ENCODE measurements around the gene ZBTB7C.

The ZBTB7C gene

GRCh38 chr18:48053881-48054816, 355.0 kb downstream of the ZBTB7C start:
- DNase-seq (ENCODE audit: low spot score) = no peak
- no peak for TF ChIP-seq CTCF (IDR thresholded peaks at IDR 0.05; ENCODE audit: extremely low read depth, missing control alignments)

- no peak for TF ChIP-seq CTCF (IDR thresholded peaks at IDR 0.05; ENCODE audit: extremely low read depth, missing control alignments)
- DNase-seq (ENCODE audit: low spot score) = no peak
Measured at GRCh38 chr18:48052842-48053241, 356.3 kb downstream of the ZBTB7C start.

- no peak for DNase-seq (ENCODE audit: low spot score)
- TF ChIP-seq CTCF (IDR thresholded peaks at IDR 0.05; ENCODE audit: extremely low read depth, missing control alignments) = no peak
Measured at GRCh38 chr18:48051945-48052840, 357.0 kb downstream of the ZBTB7C start.

GRCh38 chr18:48050176-48050575, 359.0 kb downstream of the ZBTB7C start:
- TF ChIP-seq CTCF (IDR thresholded peaks at IDR 0.05; ENCODE audit: extremely low read depth, missing control alignments) = no peak
- no peak for DNase-seq (ENCODE audit: low spot score)

- no peak for TF ChIP-seq CTCF (IDR thresholded peaks at IDR 0.05; ENCODE audit: extremely low read depth, missing control alignments)
- DNase-seq (ENCODE audit: low spot score) = no peak
Measured at GRCh38 chr18:48049757-48050156, 359.4 kb downstream of the ZBTB7C start.

- TF ChIP-seq CTCF (IDR thresholded peaks at IDR 0.05; ENCODE audit: extremely low read depth, missing control alignments) = no peak
Measured at GRCh38 chr18:48048251-48048650, 360.9 kb downstream of the ZBTB7C start.

GRCh38 chr18:48046843-48047242, 362.3 kb downstream of the ZBTB7C start:
- TF ChIP-seq CTCF (IDR thresholded peaks at IDR 0.05; ENCODE audit: extremely low read depth, missing control alignments) = no peak
- DNase-seq (ENCODE audit: low spot score) = no peak

More at GRCh38 chr18:48048251-48048650, 360.9 kb downstream of the ZBTB7C start:
- no peak for DNase-seq (ENCODE audit: low spot score)
